SU-DHL-6 (cell line): ENCODE results near the gene DISP1.

ENCODE experiments used
- H2AFZ ChIP-seq: fragments of 200-600 bp; sonication (generic); 2 replicates; pipeline ENCODE4 v1.6.1; 2014; ENCODE audit warnings: low read depth, mild to moderate bottlenecking, moderate library complexity, mixed read lengths, antibody characterized with exemption, low read length; ENCODE audit not compliant: severe bottlenecking
- H3F3A ChIP-seq: fragments of 200-600 bp; shearing (Covaris generic); 2 replicates; pipeline ENCODE4 v1.6.0; 2016; ENCODE audit warnings: antibody characterized with exemption, mild to moderate bottlenecking; ENCODE audit not compliant: insufficient read depth
- H3K27ac ChIP-seq: fragments of 200-600 bp; sonication (generic); 2 replicates; pipeline ENCODE4 v1.5.1; 2016; ENCODE audit warnings: low read depth, mild to moderate bottlenecking, low read length, moderate library complexity, mixed read lengths
- H3K27me3 ChIP-seq: fragments of 200-600 bp; sonication (generic), shearing (Covaris generic); 2 replicates; pipeline ENCODE4 v1.6.0; 2014; ENCODE audit warnings: mild to moderate bottlenecking, low read length
- H3K36me3 ChIP-seq: fragments of 200-600 bp; sonication (generic); 2 replicates; pipeline ENCODE4 v1.6.1; 2014; ENCODE audit warnings: mild to moderate bottlenecking, low read length, mixed read lengths
- H3K4me2 ChIP-seq: fragments of 300-600, 200-600 bp; shearing (Covaris generic), sonication (generic); 2 replicates; pipeline ENCODE4 v1.6.0; 2014; ENCODE audit warnings: low read length, low read depth, mild to moderate bottlenecking; ENCODE audit not compliant: poor library complexity, severe bottlenecking
- H3K4me3 ChIP-seq: fragments of 200-600 bp; sonication (generic); 2 replicates; pipeline ENCODE4 v1.5.1; 2014; ENCODE audit warnings: antibody characterized with exemption, low read length, mild to moderate bottlenecking, mixed read lengths; ENCODE audit not compliant: insufficient read depth, poor library complexity, severe bottlenecking
- H3K79me2 ChIP-seq: fragments of 200-600 bp; sonication (generic); 2 replicates; pipeline ENCODE4 v1.6.1; 2014; ENCODE audit warnings: mild to moderate bottlenecking, low read length, moderate library complexity; ENCODE audit not compliant: insufficient read depth
- H3K9ac ChIP-seq: fragments of 200-600 bp; sonication (generic); 2 replicates; pipeline ENCODE4 v1.7.0; 2014; ENCODE audit warnings: mild to moderate bottlenecking, low read length
- H3K9me2 ChIP-seq: fragments of 200-600 bp; sonication (generic); replicated peaks from 2 replicates; pipeline ENCODE4 v1.6.1; 2014; ENCODE audit warnings: low read length; ENCODE audit not compliant: insufficient read depth
- H3K9me3 ChIP-seq: fragments of 200-600 bp; sonication (generic); 2 replicates; pipeline ENCODE4 v1.6.1; 2014; ENCODE audit warnings: low read length, mixed read lengths; ENCODE audit not compliant: insufficient read depth
- H4K20me1 ChIP-seq: fragments of 200-600 bp; sonication (generic); 2 replicates; pipeline ENCODE4 v1.6.1; 2014; ENCODE audit warnings: low read depth, mild to moderate bottlenecking, antibody characterized with exemption, low read length, moderate library complexity, mixed read lengths
- CTCF ChIP-seq: fragments of 200-600 bp; sonication (generic); IDR thresholded peaks from one replicate; pipeline ENCODE4 v1.5.1; 2017; ENCODE audit warnings: antibody characterized with exemption, mild to moderate bottlenecking, low read length, moderate library complexity; ENCODE audit not compliant: insufficient read depth, poor library complexity, severe bottlenecking
- EZH2phosphoT487 ChIP-seq: fragments of 200-600 bp; sonication (generic), shearing (Covaris generic); conservative IDR thresholded peaks from 2 replicates; pipeline ENCODE4 v1.6.1; 2018; ENCODE audit warnings: mild to moderate bottlenecking, antibody characterized with exemption, low read length, moderate library complexity, mixed read lengths

The DISP1 gene

DNA sequence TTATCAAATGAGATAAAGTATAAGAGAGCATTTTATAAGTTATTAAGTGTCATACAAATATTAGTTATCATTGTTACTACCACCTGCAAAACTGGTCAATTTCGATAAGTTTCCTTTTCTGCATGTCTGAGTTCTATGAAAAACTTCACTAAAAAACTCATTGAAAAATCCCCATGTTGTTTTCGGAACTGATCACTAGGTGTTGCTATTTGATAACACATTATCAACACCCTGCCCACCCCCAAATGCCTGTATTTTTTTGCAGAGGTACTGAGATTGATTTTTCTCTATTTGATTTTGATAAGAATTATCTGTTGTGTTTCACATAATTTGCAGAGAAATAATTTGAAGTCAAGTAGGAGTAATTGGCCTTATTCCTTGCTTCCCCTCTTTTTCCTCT lies 22.1 kb upstream of the DISP1 start:
- H3K27ac ChIP-seq: no peak overlapping the region
- H3F3A ChIP-seq: no peaks in the 10 kb centered on the region
- no peaks in the 10 kb centered on the region for H3K79me2 ChIP-seq
- H3K27me3 ChIP-seq: no peaks in the 10 kb centered on the region
- TF ChIP-seq CTCF (peak; percentile 26), EZH2phosphoT487 (no peak)
- H3K9ac ChIP-seq: no peak overlapping the region
- H3K4me3 ChIP-seq: no peak overlapping the region
- H3K36me3 ChIP-seq: no peaks in the 10 kb centered on the region
- no peaks in the 10 kb centered on the region for H3K9me2 ChIP-seq
- H2AFZ ChIP-seq: no peak overlapping the region
- H3K9me3 ChIP-seq: no peaks in the 10 kb centered on the region
- H4K20me1 ChIP-seq: no peaks in the 10 kb centered on the region
- H3K4me2 ChIP-seq: no peak overlapping the region

DNA sequence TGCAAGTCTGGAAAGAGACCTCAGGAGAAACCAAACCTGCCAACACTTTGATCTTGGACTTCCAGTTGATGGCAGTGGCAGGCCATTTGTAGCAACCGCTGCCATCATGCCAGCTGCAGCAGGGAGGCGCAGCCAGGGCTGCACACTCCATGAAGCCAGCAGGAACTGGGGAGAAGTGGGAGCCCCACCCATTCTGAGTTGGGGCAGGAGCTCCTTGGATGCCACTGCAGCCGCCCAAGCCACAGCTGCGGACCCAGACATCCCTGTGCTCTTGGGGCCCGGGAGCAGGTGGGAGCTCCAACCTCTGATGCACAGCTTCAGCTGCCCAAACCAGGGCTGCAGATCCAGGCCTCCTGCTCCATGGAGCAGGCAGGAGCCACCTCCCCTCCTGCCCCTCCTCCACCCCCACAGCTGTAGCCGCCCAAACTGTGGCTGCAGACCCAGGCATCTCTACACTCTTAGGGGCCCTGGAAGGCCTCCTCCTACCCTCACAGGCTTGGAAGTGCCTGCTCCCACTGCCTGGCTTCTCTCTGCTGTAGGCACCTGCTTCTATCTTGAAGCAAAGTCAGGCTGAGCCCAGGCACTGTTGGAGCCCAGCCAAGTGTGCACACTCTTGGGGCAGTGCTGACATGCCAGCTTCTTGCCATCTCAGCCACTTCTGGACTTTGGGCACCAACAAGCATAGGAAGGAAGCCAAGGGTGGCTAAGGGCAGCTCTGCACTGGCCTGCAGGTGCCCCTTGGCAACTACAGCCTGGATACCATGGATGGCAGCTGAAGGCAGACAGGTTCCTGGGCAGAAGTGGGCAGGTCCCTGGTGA lies 20.0 kb upstream of the DISP1 start:
- Histone ChIP-seq H3K9ac (no peak overlapping the region), H3K4me2 (no peak overlapping the region)
- no peak for TF ChIP-seq CTCF
- no peak for TF ChIP-seq EZH2phosphoT487

DNA sequence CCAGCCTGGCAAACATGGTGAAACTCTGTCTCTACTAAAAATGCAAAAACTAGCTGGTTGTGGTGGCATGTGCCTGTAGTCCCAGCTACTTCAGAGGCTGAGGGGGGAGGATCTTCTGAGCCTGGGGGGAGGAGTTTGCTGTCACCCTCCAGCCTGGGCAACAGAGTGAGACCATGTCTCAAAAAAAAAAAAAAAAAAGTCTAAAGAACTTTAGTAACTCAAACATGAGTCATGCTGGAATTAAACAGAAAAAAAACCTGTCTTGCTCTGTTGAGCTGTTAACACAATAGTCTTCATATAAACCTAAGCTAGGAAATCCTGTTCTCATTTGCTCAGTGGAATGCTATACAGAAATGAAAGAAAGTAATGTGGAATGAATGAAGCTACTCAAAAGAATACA lies 16.7 kb upstream of the DISP1 start:
- TF ChIP-seq EZH2phosphoT487 (no peak), CTCF (no peak)
- Histone ChIP-seq H2AFZ (no peak overlapping the region), H4K20me1 (no peaks in the 10 kb centered on the region), H3K4me2 (no peak overlapping the region), H3K27ac (no peak overlapping the region), H3K9me3 (no peaks in the 10 kb centered on the region), H3K36me3 (no peaks in the 10 kb centered on the region), H3F3A (no peaks in the 10 kb centered on the region), H3K9me2 (no peaks in the 10 kb centered on the region), H3K4me3 (no peak overlapping the region), H3K27me3 (no peaks in the 10 kb centered on the region), H3K79me2 (no peaks in the 10 kb centered on the region), H3K9ac (no peak overlapping the region)

More for the DNA sequence above, 20.0 kb upstream of the DISP1 start:
- no peaks in the 10 kb centered on the region for H3K36me3 ChIP-seq
- H2AFZ ChIP-seq: no peak overlapping the region
- no peak overlapping the region for H3K27ac ChIP-seq
- H3K79me2 ChIP-seq: no peaks in the 10 kb centered on the region
- no peak overlapping the region for H3K4me3 ChIP-seq
- no peaks in the 10 kb centered on the region for H3F3A ChIP-seq
- H3K9me3 ChIP-seq: no peaks in the 10 kb centered on the region
- no peaks in the 10 kb centered on the region for H4K20me1 ChIP-seq
- H3K27me3 ChIP-seq: no peaks in the 10 kb centered on the region
- H3K9me2 ChIP-seq: no peaks in the 10 kb centered on the region
